GM23338 (cell line): ENCODE measurements around the gene RTL1.

Experiments
- CREB1 ChIP-seq: fragments of 250-450 bp; sonication (Bioruptor Pico); IDR thresholded peaks from 2 replicates; pipeline ENCODE4 v1.5.0; 2020; ENCODE audit warnings: low read depth, mild to moderate bottlenecking, moderate library complexity
- CTCF ChIP-seq, 2 experiments: fragments of 200-600 bp in 1 of 2; sonication (generic) in 1 of 2; conservative IDR thresholded peaks; 2 replicates each; pipeline versions ENCODE4 v1.5.1 to v1.6.1; 2016 to 2017; ENCODE audit warnings: antibody characterized with exemption in 2 of 2, low read depth in 2 of 2, mild to moderate bottlenecking in 2 of 2, moderate library complexity in 1 of 2
- ETS1 ChIP-seq: IDR thresholded peaks from 2 replicates; pipeline ENCODE4 v1.6.1; 2016; ENCODE audit warnings: antibody characterized with exemption
- EZH2 ChIP-seq: fragments of 200-600 bp; sonication (generic); IDR thresholded peaks from one replicate; pipeline ENCODE4 v1.8.0; 2017; ENCODE audit warnings: antibody characterized with exemption, mild to moderate bottlenecking, low read depth; ENCODE audit not compliant: unreplicated experiment
- EZH2phosphoT487 ChIP-seq: fragments of 200-600 bp; sonication (generic); IDR thresholded peaks from one replicate; pipeline ENCODE4 v1.8.1; 2018; ENCODE audit warnings: antibody characterized with exemption; ENCODE audit not compliant: unreplicated experiment
- POLR2AphosphoS5 ChIP-seq: IDR thresholded peaks from 2 replicates; pipeline ENCODE4 v1.6.1; 2016; ENCODE audit warnings: antibody characterized with exemption, low read depth
- REST ChIP-seq: IDR thresholded peaks from one replicate; pipeline ENCODE4 v1.6.1; 2018; ENCODE audit warnings: antibody characterized with exemption; ENCODE audit not compliant: unreplicated experiment
- ZNF114 ChIP-seq: fragments of 250-450 bp; sonication (Bioruptor Pico); IDR thresholded peaks from 2 replicates; pipeline ENCODE4 v1.5.0; 2020; ENCODE audit warnings: mild to moderate bottlenecking, moderate library complexity
- ZNF331 ChIP-seq: fragments of 250-450 bp; sonication (Bioruptor Pico); IDR thresholded peaks from 2 replicates; pipeline ENCODE4 v1.5.0; 2020; ENCODE audit warnings: low read depth, mild to moderate bottlenecking, moderate library complexity
- ZNF462 ChIP-seq: fragments of 250-450 bp; sonication (Bioruptor Pico); IDR thresholded peaks from 2 replicates; pipeline ENCODE4 v1.5.0; 2020; ENCODE audit warnings: mild to moderate bottlenecking, moderate library complexity

- TF ChIP-seq CREB1 (CRISPR knock-in tag) (no peak), CTCF (conservative IDR thresholded peaks at IDR 0.05; ENCODE audit: low read depth in 2 of 2) (no peak), EZH2 (no peak), EZH2phosphoT487 (no peak), POLR2AphosphoS5 (no peak), ZNF462 (CRISPR knock-in tag) (no peak), ZNF331 (CRISPR knock-in tag) (no peak), REST (no peak), ETS1 (no peak), ZNF114 (CRISPR knock-in tag) (no peak)
Measured at GRCh38 chr14:100868621-100869370, 34.7 kb downstream of the RTL1 start.
